ENCODE results near the gene SRP9. TPM values are rescaled to one million over a fixed set of nuclear protein-coding genes. Genes with fewer than 3 reads are reported as not detected.

Gene SRP9
- total and polyA plus RNA-seq, 10 of the 15 experiments (the other 5 are each of a cell fraction or from before 2014, with no cell fraction given), result 248 to 1,200 (median 514) TPM

- TF ChIP-seq CEBPB (IDR thresholded peaks at IDR 0.05; ENCODE audit: borderline replicate concordance in 1 of 2, low read depth in 2 of 2, low read length in 2 of 2) (no peak), HSF1 (IDR thresholded peaks at IDR 0.05; ENCODE audit: low read depth, low read length) (no peak), MTA3 (IDR thresholded peaks at IDR 0.05; ENCODE audit: borderline replicate concordance, low read length) (no peak), JUNB (IDR thresholded peaks at IDR 0.05) (no peak), USF1 (IDR thresholded peaks at IDR 0.05; ENCODE audit: borderline replicate concordance, extremely low read length, insufficient read depth, low read depth, low read length) (no peak)
- POLR2A ChIA-PET, result no interaction called here
- SMC1A ChIA-PET (ENCODE audit: uncharacterized antibody, unreplicated experiment), result interaction anchor here (0.9 kb wide), 1 partner anchor 202 kb away, joined by 3 read pairs; no protein-coding TSS in a partner anchor
- H2AFZ ChIP-seq (ENCODE audit: control insufficient read depth, low read depth, low read length), result no peak overlapping the region
- intact Hi-C loops (cut with micrococcal nuclease; ENCODE audit: unreplicated experiment), result no loop called here
- peaks cover 9% of the 10 kb centered on the region for H3K4me1 ChIP-seq (ENCODE audit: control insufficient read depth, insufficient read depth, low read length)
- CTCF ChIA-PET, result interaction anchor here (0.6 to 8.4 kb wide), 3 partner anchors 10 to 118 kb away, joined by 3 to 57 read pairs (median 3); partner anchors contain the start of gene SRP9
- RAD21 ChIA-PET (ENCODE audit: unreplicated experiment), result interaction anchor here (1.1 to 2.9 kb wide), 3 partner anchors 9 to 14 kb away, joined by 3 to 9 read pairs (median 4); partner anchors contain the start of gene SRP9
- ATAC-seq (no peak), DNase-seq (ENCODE audit: low read depth, low spot score) (no peak), FAIRE-seq (no peak)
- no TSS peak for BruUV-seq (replicated peaks)
- no peak overlapping the region for H3K4me2 ChIP-seq (ENCODE audit: control insufficient read depth, insufficient read depth)
- H3K27ac ChIP-seq (ENCODE audit: control insufficient read depth, insufficient read depth), result no peak overlapping the region
- no peaks in the 10 kb centered on the region for H4K20me1 ChIP-seq (ENCODE audit: control insufficient read depth, insufficient read depth)
- in situ Hi-C loops (cut with MboI), result no loop called here
- no peaks in the 10 kb centered on the region for H3K79me2 ChIP-seq (ENCODE audit: control insufficient read depth, insufficient read depth, low read length)
- H3K9me3 ChIP-seq (replicated peaks; ENCODE audit: control insufficient read depth, insufficient read depth, low read length), result no peaks in the 10 kb centered on the region
- no peak overlapping the region for H3K4me3 ChIP-seq
- H3K27me3 ChIP-seq (replicated peaks in 1 of 2; ENCODE audit: control insufficient read depth in 2 of 2, insufficient read depth in 2 of 2, low read length in 1 of 2), result no peaks in the 10 kb centered on the region
- no peaks in the 10 kb centered on the region for H3K36me3 ChIP-seq (ENCODE audit: control insufficient read depth in 2 of 2, insufficient read depth in 2 of 2, low read length in 1 of 2)
- no peak overlapping the region for H3K9ac ChIP-seq (ENCODE audit: control insufficient read depth, insufficient read depth, low read length)
- 51% methylated on average over 8 of the region's 8 CpGs for WGBS (ENCODE audit: insufficient coverage, insufficient replicate concordance, low lambda C conversion rate, missing lambda C conversion rate)
Observed at GRCh38 chr1:225766967-225767633, 10.5 kb upstream of the SRP9 start.
